ENCODE results near the gene PPP1R9B.

The PPP1R9B gene

DNA sequence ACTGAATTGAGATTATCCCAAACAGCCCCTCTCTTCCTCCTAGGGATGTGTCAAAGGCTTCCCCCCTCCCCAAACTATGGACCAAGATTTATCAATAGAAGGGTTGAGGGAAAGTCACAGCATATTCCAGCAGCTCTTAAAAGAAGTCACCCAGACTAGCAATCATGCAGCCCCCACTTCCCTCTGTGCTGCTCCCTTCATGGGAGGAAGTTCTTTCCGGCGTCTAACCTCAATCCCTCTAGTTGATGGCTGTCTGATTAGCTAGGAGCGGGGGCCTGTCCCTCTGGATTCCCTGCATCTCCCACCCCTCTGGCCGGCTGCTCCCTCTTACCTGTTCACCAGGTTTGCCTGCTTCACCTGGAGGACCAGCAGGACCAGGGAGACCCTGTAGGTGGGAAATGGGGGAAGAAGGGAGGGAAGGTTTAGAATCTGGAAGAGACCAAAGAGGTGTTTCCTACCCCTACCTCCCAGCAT is 41.7 kb upstream of the PPP1R9B start:
- TF ChIP-seq TAF1 (IDR thresholded peaks at IDR 0.05; ENCODE audit: borderline replicate concordance, insufficient read depth, low read length), result no peak
- TF ChIP-seq POLR2AphosphoS5 (IDR thresholded peaks at IDR 0.05; ENCODE audit: low read depth, low read length), result no peak
- no peak for TF ChIP-seq FOXP2 (optimal IDR thresholded peaks at IDR 0.05; ENCODE audit: borderline replicate concordance, extremely low read depth, extremely low read length, insufficient read depth)
- TF ChIP-seq, protein P1, sequence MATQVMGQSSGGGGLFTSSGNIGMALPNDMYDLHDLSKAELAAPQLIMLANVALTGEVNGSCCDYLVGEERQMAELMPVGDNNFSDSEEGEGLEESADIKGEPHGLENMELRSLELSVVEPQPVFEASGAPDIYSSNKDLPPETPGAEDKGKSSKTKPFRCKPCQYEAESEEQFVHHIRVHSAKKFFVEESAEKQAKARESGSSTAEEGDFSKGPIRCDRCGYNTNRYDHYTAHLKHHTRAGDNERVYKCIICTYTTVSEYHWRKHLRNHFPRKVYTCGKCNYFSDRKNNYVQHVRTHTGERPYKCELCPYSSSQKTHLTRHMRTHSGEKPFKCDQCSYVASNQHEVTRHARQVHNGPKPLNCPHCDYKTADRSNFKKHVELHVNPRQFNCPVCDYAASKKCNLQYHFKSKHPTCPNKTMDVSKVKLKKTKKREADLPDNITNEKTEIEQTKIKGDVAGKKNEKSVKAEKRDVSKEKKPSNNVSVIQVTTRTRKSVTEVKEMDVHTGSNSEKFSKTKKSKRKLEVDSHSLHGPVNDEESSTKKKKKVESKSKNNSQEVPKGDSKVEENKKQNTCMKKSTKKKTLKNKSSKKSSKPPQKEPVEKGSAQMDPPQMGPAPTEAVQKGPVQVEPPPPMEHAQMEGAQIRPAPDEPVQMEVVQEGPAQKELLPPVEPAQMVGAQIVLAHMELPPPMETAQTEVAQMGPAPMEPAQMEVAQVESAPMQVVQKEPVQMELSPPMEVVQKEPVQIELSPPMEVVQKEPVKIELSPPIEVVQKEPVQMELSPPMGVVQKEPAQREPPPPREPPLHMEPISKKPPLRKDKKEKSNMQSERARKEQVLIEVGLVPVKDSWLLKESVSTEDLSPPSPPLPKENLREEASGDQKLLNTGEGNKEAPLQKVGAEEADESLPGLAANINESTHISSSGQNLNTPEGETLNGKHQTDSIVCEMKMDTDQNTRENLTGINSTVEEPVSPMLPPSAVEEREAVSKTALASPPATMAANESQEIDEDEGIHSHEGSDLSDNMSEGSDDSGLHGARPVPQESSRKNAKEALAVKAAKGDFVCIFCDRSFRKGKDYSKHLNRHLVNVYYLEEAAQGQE (IDR thresholded peaks at IDR 0.05; ENCODE audit: insufficient read depth in 1 of 2, low read depth in 2 of 2, low read length in 2 of 2), result no peak
- no peak for TF ChIP-seq SIN3A (IDR thresholded peaks at IDR 0.05; ENCODE audit: borderline replicate concordance, insufficient read depth, low read length)

GRCh38 chr17:50191359-50192143 is 41.1 kb upstream of the PPP1R9B start:
- TF ChIP-seq TAF1 (IDR thresholded peaks at IDR 0.05; ENCODE audit: borderline replicate concordance, insufficient read depth, low read length), result no peak
- TF ChIP-seq, protein P1 (IDR thresholded peaks at IDR 0.05; ENCODE audit: insufficient read depth in 1 of 2, low read depth in 2 of 2, low read length in 2 of 2), result no peak
- no peak for TF ChIP-seq FOXP2 (optimal IDR thresholded peaks at IDR 0.05; ENCODE audit: borderline replicate concordance, extremely low read depth, extremely low read length, insufficient read depth)
- no peak for TF ChIP-seq POLR2AphosphoS5 (IDR thresholded peaks at IDR 0.05; ENCODE audit: low read depth, low read length)
- TF ChIP-seq SIN3A (IDR thresholded peaks at IDR 0.05; ENCODE audit: borderline replicate concordance, insufficient read depth, low read length), result no peak

GRCh38 chr17:50190603-50191358 is 40.3 kb upstream of the PPP1R9B start:
- TF ChIP-seq POLR2AphosphoS5 (IDR thresholded peaks at IDR 0.05; ENCODE audit: low read depth, low read length), result no peak
- TF ChIP-seq, protein P1 (IDR thresholded peaks at IDR 0.05; ENCODE audit: insufficient read depth in 1 of 2, low read depth in 2 of 2, low read length in 2 of 2), result no peak

GRCh38 chr17:50190293-50190602 is 39.8 kb upstream of the PPP1R9B start:
- TF ChIP-seq FOXP2 (optimal IDR thresholded peaks at IDR 0.05; ENCODE audit: borderline replicate concordance, extremely low read depth, extremely low read length, insufficient read depth) (no peak), SIN3A (IDR thresholded peaks at IDR 0.05; ENCODE audit: borderline replicate concordance, insufficient read depth, low read length) (no peak), TAF1 (IDR thresholded peaks at IDR 0.05; ENCODE audit: borderline replicate concordance, insufficient read depth, low read length) (no peak), POLR2AphosphoS5 (IDR thresholded peaks at IDR 0.05; ENCODE audit: low read depth, low read length) (no peak)
- TF ChIP-seq, protein P1 (IDR thresholded peaks at IDR 0.05; ENCODE audit: insufficient read depth in 1 of 2, low read depth in 2 of 2, low read length in 2 of 2), result no peak
